GM23338 (cell line): ENCODE measurements around the gene MGAT3. TPM values are rescaled to one million over a fixed set of nuclear protein-coding genes. Genes with fewer than 3 reads are reported as not detected.

Experiments used
- ATAC-seq: fragments of 200-7000 bp; cut with Tn5 transposase; 3 replicates; pipeline ENCODE4 v1.9.1; 2020
- DNase-seq: peaks from one replicate; pipeline ENCODE4 v3.0.0-alpha.2; 2015; ENCODE audit warnings: low spot score
- H2AFZ ChIP-seq: fragments of 200-600 bp; sonication (generic); 2 replicates; pipeline ENCODE4 v1.8.0; 2016; ENCODE audit warnings: antibody characterized with exemption, mild to moderate bottlenecking, moderate library complexity
- H3F3A ChIP-seq: fragments of 200-600 bp; sonication (generic); replicated peaks from 2 replicates; pipeline ENCODE4 v1.8.0; 2017; ENCODE audit warnings: antibody characterized with exemption, mixed run types, low read depth
- H3K27ac ChIP-seq: fragments of 200-600 bp; sonication (generic); 2 replicates; pipeline ENCODE4 v1.6.1; 2016; ENCODE audit warnings: low read depth
- H3K27me3 ChIP-seq: fragments of 200-600 bp; sonication (generic); 2 replicates; pipeline ENCODE4 v1.8.0; 2016; ENCODE audit warnings: mild to moderate bottlenecking, mixed run types, moderate library complexity; ENCODE audit not compliant: insufficient read depth
- H3K36me3 ChIP-seq: fragments of 200-600 bp; sonication (generic); 2 replicates; pipeline ENCODE4 v1.8.0; 2016; ENCODE audit warnings: mild to moderate bottlenecking; ENCODE audit not compliant: insufficient read depth
- H3K4me1 ChIP-seq: fragments of 200-600 bp; sonication (generic); 2 replicates; pipeline ENCODE4 v1.8.0; 2016; ENCODE audit warnings: mild to moderate bottlenecking, moderate library complexity; ENCODE audit not compliant: insufficient read depth
- H3K4me2 ChIP-seq: fragments of 200-600 bp; sonication (generic); 2 replicates; pipeline ENCODE4 v1.7.1; 2017; ENCODE audit warnings: mixed run types
- H3K4me3 ChIP-seq: fragments of 200-600 bp; sonication (generic); 2 replicates; pipeline ENCODE4 v1.6.1; 2016; ENCODE audit warnings: mixed run types
- H3K79me2 ChIP-seq: fragments of 200-600 bp; sonication (generic); replicated peaks from 2 replicates; pipeline ENCODE4 v1.8.0; 2017; ENCODE audit warnings: mild to moderate bottlenecking; ENCODE audit not compliant: insufficient read depth
- H3K9me2 ChIP-seq: fragments of 200-600 bp; sonication (generic); 2 replicates; pipeline ENCODE4 v1.8.0; 2017; ENCODE audit not compliant: insufficient read depth
- H4K20me1 ChIP-seq: fragments of 200-600 bp; sonication (generic); replicated peaks from 2 replicates; pipeline ENCODE4 v1.8.0; 2017; ENCODE audit warnings: mild to moderate bottlenecking; ENCODE audit not compliant: insufficient read depth
- H3K27ac Mint-ChIP-seq: 2 replicates; pipeline ENCODE4 v1.8.0; 2020; ENCODE audit warnings: inconsistent platforms, mild to moderate bottlenecking, moderate library complexity, mixed read lengths
- H3K27me3 Mint-ChIP-seq: 3 replicates; pipeline ENCODE4 v1.8.0; 2022; ENCODE audit warnings: low read depth, mild to moderate bottlenecking, moderate library complexity, mixed read lengths, inconsistent platforms; ENCODE audit not compliant: insufficient read depth, poor library complexity
- H3K36me3 Mint-ChIP-seq: 3 replicates; pipeline ENCODE4 v1.8.0; 2021; ENCODE audit warnings: low read depth, mild to moderate bottlenecking, inconsistent platforms, moderate library complexity, mixed read lengths
- H3K4me1 Mint-ChIP-seq: 3 replicates; pipeline ENCODE4 v1.8.0; 2020; ENCODE audit warnings: mild to moderate bottlenecking, inconsistent platforms, mixed read lengths
- H3K4me3 Mint-ChIP-seq: 3 replicates; pipeline ENCODE4 v1.8.0; 2021; ENCODE audit warnings: moderate library complexity, mild to moderate bottlenecking, inconsistent platforms, mixed read lengths
- H3K9me3 Mint-ChIP-seq: 3 replicates; pipeline ENCODE4 v1.8.0; 2020; ENCODE audit warnings: moderate library complexity, mild to moderate bottlenecking, inconsistent platforms, mixed read lengths
- CREB1 ChIP-seq: fragments of 250-450 bp; sonication (Bioruptor Pico); IDR thresholded peaks from 2 replicates; pipeline ENCODE4 v1.5.0; 2020; ENCODE audit warnings: low read depth, mild to moderate bottlenecking, moderate library complexity
- CTCF ChIP-seq, 2 experiments: fragments of 200-600 bp in 1 of 2; sonication (generic) in 1 of 2; conservative IDR thresholded peaks; 2 replicates each; pipeline versions ENCODE4 v1.5.1 to v1.6.1; 2016 to 2017; ENCODE audit warnings: antibody characterized with exemption in 2 of 2, low read depth in 2 of 2, mild to moderate bottlenecking in 2 of 2, moderate library complexity in 1 of 2
- EZH2 ChIP-seq: fragments of 200-600 bp; sonication (generic); IDR thresholded peaks from one replicate; pipeline ENCODE4 v1.8.0; 2017; ENCODE audit warnings: antibody characterized with exemption, mild to moderate bottlenecking, low read depth; ENCODE audit not compliant: unreplicated experiment
- EZH2phosphoT487 ChIP-seq: fragments of 200-600 bp; sonication (generic); IDR thresholded peaks from one replicate; pipeline ENCODE4 v1.8.1; 2018; ENCODE audit warnings: antibody characterized with exemption; ENCODE audit not compliant: unreplicated experiment
- NANOG ChIP-seq: IDR thresholded peaks from 2 replicates; pipeline ENCODE4 v1.6.1; 2016; ENCODE audit warnings: antibody characterized with exemption, borderline replicate concordance
- POLR2AphosphoS5 ChIP-seq: IDR thresholded peaks from 2 replicates; pipeline ENCODE4 v1.6.1; 2016; ENCODE audit warnings: antibody characterized with exemption, low read depth
- REST ChIP-seq: IDR thresholded peaks from one replicate; pipeline ENCODE4 v1.6.1; 2018; ENCODE audit warnings: antibody characterized with exemption; ENCODE audit not compliant: unreplicated experiment
- STAT1 ChIP-seq: IDR thresholded peaks from one replicate; pipeline ENCODE4 v1.6.1; 2016; ENCODE audit warnings: antibody characterized with exemption; ENCODE audit not compliant: unreplicated experiment
- ZNF114 ChIP-seq: fragments of 250-450 bp; sonication (Bioruptor Pico); IDR thresholded peaks from 2 replicates; pipeline ENCODE4 v1.5.0; 2020; ENCODE audit warnings: mild to moderate bottlenecking, moderate library complexity
- ZNF462 ChIP-seq: fragments of 250-450 bp; sonication (Bioruptor Pico); IDR thresholded peaks from 2 replicates; pipeline ENCODE4 v1.5.0; 2020; ENCODE audit warnings: mild to moderate bottlenecking, moderate library complexity
- polyA plus RNA-seq: library from polyadenylated mRNA; unstranded; fragments of >200 nt; fragmentation: Nextera tagmentation; extraction: Ambion mirVana; gene quantifications from 2 replicates; pipeline ENCODE4 v1.2.1, GENCODE V29; 2016
- total RNA-seq: library from RNA; depleted of rRNA; stranded (reverse); fragments of >200 nt; shearing (Covaris generic); gene quantifications from 2 replicates; pipeline ENCODE4 v1.2.3, GENCODE V29; 2014

The MGAT3 gene
- total and polyA plus RNA-seq, 2 experiments from 2014 or later, result 1.7 to 10.2 TPM

- no peak for TF ChIP-seq REST
Observed at GRCh38 chr22:39408173-39408572, 48.6 kb upstream of the MGAT3 start (continued).

- Histone ChIP-seq H2AFZ (no peak overlapping the region), H3K36me3 (no peaks in the 10 kb centered on the region), H3K4me3 (no peak overlapping the region), H4K20me1 (peaks cover 10% of the 10 kb centered on the region), H3K79me2 (peaks cover 31% of the 10 kb centered on the region), H3K4me2 (no peak overlapping the region), H3F3A (no peaks in the 10 kb centered on the region), H3K27ac (no peak overlapping the region), H3K27me3 (no peaks in the 10 kb centered on the region), H3K4me1 (peaks cover 3% of the 10 kb centered on the region; the same call in 1 of the 2 replicates), H3K9me2 (no peaks in the 10 kb centered on the region; the same call in 1 of the 2 replicates)
- H3K27me3 Mint-ChIP-seq, result peaks cover 2% of the 10 kb centered on the region
- H3K36me3 Mint-ChIP-seq, result peaks cover 7% of the 10 kb centered on the region; the same call in 2 of the 3 replicates
- H3K9me3 Mint-ChIP-seq, result no peaks in the 10 kb centered on the region
- H3K4me3 Mint-ChIP-seq, result no peak overlapping the region
- peaks cover 3% of the 10 kb centered on the region for H3K4me1 Mint-ChIP-seq
- DNase-seq (no peak), ATAC-seq (no peak)
- no peak overlapping the region for H3K27ac Mint-ChIP-seq
- TF ChIP-seq CTCF (conservative IDR thresholded peaks at IDR 0.05; ENCODE audit: low read depth in 2 of 2), result no peak
- TF ChIP-seq CREB1, result no peak
- no peak for TF ChIP-seq POLR2AphosphoS5
- no peak for TF ChIP-seq REST
- no peak for TF ChIP-seq NANOG
- no peak for TF ChIP-seq EZH2phosphoT487
- no peak for TF ChIP-seq EZH2
- TF ChIP-seq STAT1, result no peak
- no peak for TF ChIP-seq ZNF114 (CRISPR knock-in tag)
- TF ChIP-seq ZNF462 (CRISPR knock-in tag), result no peak
Observed at GRCh38 chr22:39408807-39409206, 48.0 kb upstream of the MGAT3 start.
